Activated naive CD8-positive, alpha-beta T cell treated with anti-CD3 and anti-CD28 coated beads, Interleukin-2, amount 10 ng/mL, durations not matched to agents 7 days and 5 days (primary cell): ENCODE measurements around the gene OR2Y1. TPM values are rescaled to one million over a fixed set of nuclear protein-coding genes. Genes with fewer than 3 reads are reported as not detected.
A peak's percentile ranks its signal among the peaks of the same experiment; 100 is the strongest.
"Not testable (repeated sequence)": the region's sequence is repeated elsewhere in the genome, so short reads cannot be mapped to it uniquely, and the experiment has no call there.

ENCODE experiments used
- ATAC-seq: fragments of 150-1000 bp; cut with Tn5 transposase; one replicate; pipeline ENCODE4 v1.10.0; 2021; ENCODE audit warnings: low read depth, moderate library complexity
- POLR2A ChIA-PET: fragments of 350-600 bp; sonication (Branson Sonifier 250); formaldehyde crosslinking; loops from one replicate; lab custom pipeline; 2021; ENCODE audit warnings: antibody characterized with exemption; lab: Charles Lee
- DNase-seq: peaks from one replicate; pipeline ENCODE4 v3.0.0; 2021
- H3K27ac Mint-ChIP-seq: one replicate; pipeline ENCODE4 v1.8.0; 2022; ENCODE audit warnings: mild to moderate bottlenecking, mixed read lengths
- H3K27me3 Mint-ChIP-seq: one replicate; pipeline ENCODE4 v1.8.0; 2022; ENCODE audit warnings: mild to moderate bottlenecking, moderate library complexity, mixed read lengths
- H3K36me3 Mint-ChIP-seq: one replicate; pipeline ENCODE4 v1.8.0; 2021; ENCODE audit warnings: mild to moderate bottlenecking, mixed read lengths
- H3K4me1 Mint-ChIP-seq: one replicate; pipeline ENCODE4 v1.8.0; 2021; ENCODE audit warnings: mixed read lengths
- H3K4me3 Mint-ChIP-seq: one replicate; pipeline ENCODE4 v1.8.0; 2022; ENCODE audit warnings: mild to moderate bottlenecking, moderate library complexity, mixed read lengths
- H3K9me3 Mint-ChIP-seq: one replicate; pipeline ENCODE4 v1.8.0; 2021; ENCODE audit warnings: mixed read lengths
- total RNA-seq, 2 experiments: library from RNA; stranded (reverse); gene quantifications; one replicate each; pipeline ENCODE4 v1.2.3, GENCODE V29; 2021

The OR2Y1 gene
- not detected for total RNA-seq

- H3K36me3 Mint-ChIP-seq, result no peaks in the 10 kb centered on the region
- H3K4me3 Mint-ChIP-seq, result no peak within 1 kb of the TSS
- H3K4me1 Mint-ChIP-seq, result no peaks in the 10 kb centered on the region
- DNase-seq, result no peak
- POLR2A ChIA-PET, result no interaction called here
- ATAC-seq, result no peak
- H3K27me3 Mint-ChIP-seq, result peaks cover 29% of the 10 kb centered on the region
- no peak within 1 kb of the TSS for H3K27ac Mint-ChIP-seq
- H3K9me3 Mint-ChIP-seq, result no peaks in the 10 kb centered on the region
Measured at GRCh38 chr5:180739958-180740357, at the start of gene OR2Y1. Gene OR2Y1 (minus strand): TSS chr5:180740058. CDS start chr5:180740058, 0 bp downstream.

GRCh38 chr5:180788651-180789410, 49.0 kb upstream of the OR2Y1 start:
- H3K27me3 Mint-ChIP-seq, H3K4me3 Mint-ChIP-seq, DNase-seq, H3K36me3 Mint-ChIP-seq, ATAC-seq, POLR2A ChIA-PET, H3K27ac Mint-ChIP-seq, H3K9me3 Mint-ChIP-seq: not testable (repeated sequence)
- H3K4me1 Mint-ChIP-seq, result peaks cover 30% of the 10 kb centered on the region

- Mint-ChIP-seq H3K27me3 (no peaks in the 10 kb centered on the region), H3K4me1 (peaks cover 24% of the 10 kb centered on the region), H3K9me3 (no peaks in the 10 kb centered on the region), H3K4me3 (no peak overlapping the region), H3K27ac (peak overlapping the region; percentile 77), H3K36me3 (peaks cover 9% of the 10 kb centered on the region)
- ATAC-seq, result no peak
- DNase-seq, result no peak
- POLR2A ChIA-PET, result no interaction called here
Measured at GRCh38 chr5:180787711-180788431, 48.0 kb upstream of the OR2Y1 start.

GRCh38 chr5:180786531-180787398, 46.9 kb upstream of the OR2Y1 start:
- no peak for ATAC-seq
- Mint-ChIP-seq H3K4me1 (peaks cover 26% of the 10 kb centered on the region), H3K9me3 (no peaks in the 10 kb centered on the region), H3K27ac (peak overlapping the region; percentile 42), H3K27me3 (peaks cover 2% of the 10 kb centered on the region), H3K36me3 (peaks cover 9% of the 10 kb centered on the region), H3K4me3 (no peak overlapping the region)
- no peak for DNase-seq
- POLR2A ChIA-PET, result interaction anchor here (0.7 to 1.2 kb wide), 3 partner anchors 14 to 45 kb away, joined by 3 to 4 read pairs (median 3); no protein-coding TSS in a partner anchor

- H3K4me1 Mint-ChIP-seq, result peaks cover 26% of the 10 kb centered on the region
- POLR2A ChIA-PET, result interaction anchor here (0.7 to 1.2 kb wide), 3 partner anchors 15 to 46 kb away, joined by 3 to 4 read pairs (median 3); no protein-coding TSS in a partner anchor
- no peak for ATAC-seq
Measured at GRCh38 chr5:180785794-180786221, 46.0 kb upstream of the OR2Y1 start.

GRCh38 chr5:180785121-180785781, 45.4 kb upstream of the OR2Y1 start:
- Mint-ChIP-seq H3K36me3 (peaks cover 6% of the 10 kb centered on the region), H3K9me3 (no peaks in the 10 kb centered on the region), H3K4me1 (peaks cover 24% of the 10 kb centered on the region), H3K27ac (peak overlapping the region; percentile 53), H3K27me3 (peaks cover 2% of the 10 kb centered on the region), H3K4me3 (no peak overlapping the region)
- ATAC-seq (no peak), DNase-seq (no peak)
- POLR2A ChIA-PET, result interaction anchor here (1.0 kb wide), 1 partner anchor 16 kb away, joined by 3 read pairs; no protein-coding TSS in a partner anchor

More at GRCh38 chr5:180785794-180786221, 46.0 kb upstream of the OR2Y1 start:
- H3K4me3 Mint-ChIP-seq, result no peak overlapping the region
- peak overlapping the region; percentile 53 for H3K27ac Mint-ChIP-seq
- peaks cover 9% of the 10 kb centered on the region for H3K36me3 Mint-ChIP-seq
- DNase-seq, result no peak
- H3K9me3 Mint-ChIP-seq, result no peaks in the 10 kb centered on the region
- H3K27me3 Mint-ChIP-seq, result peaks cover 2% of the 10 kb centered on the region

GRCh38 chr5:180784497-180785097, 44.7 kb upstream of the OR2Y1 start:
- no peak for ATAC-seq
- Mint-ChIP-seq H3K27ac (no peak overlapping the region), H3K4me3 (no peak overlapping the region), H3K36me3 (peaks cover 2% of the 10 kb centered on the region), H3K9me3 (no peaks in the 10 kb centered on the region), H3K27me3 (peaks cover 2% of the 10 kb centered on the region), H3K4me1 (peaks cover 23% of the 10 kb centered on the region)
- POLR2A ChIA-PET, result no interaction called here
- DNase-seq, result peak; percentile 61

GRCh38 chr5:180783340-180784052, 43.6 kb upstream of the OR2Y1 start:
- ATAC-seq (no peak), DNase-seq (no peak)
- Mint-ChIP-seq H3K4me3 (no peak overlapping the region), H3K36me3 (peaks cover 1% of the 10 kb centered on the region), H3K27ac (no peak overlapping the region), H3K4me1 (peaks cover 23% of the 10 kb centered on the region), H3K27me3 (peaks cover 2% of the 10 kb centered on the region), H3K9me3 (no peaks in the 10 kb centered on the region)
- POLR2A ChIA-PET, result no interaction called here

GRCh38 chr5:180782748-180783147, 42.9 kb upstream of the OR2Y1 start:
- Mint-ChIP-seq H3K27ac (no peak overlapping the region), H3K36me3 (peaks cover under 1% of the 10 kb centered on the region), H3K9me3 (no peaks in the 10 kb centered on the region), H3K4me3 (no peak overlapping the region), H3K4me1 (peaks cover 21% of the 10 kb centered on the region), H3K27me3 (peaks cover 2% of the 10 kb centered on the region)
- peak; percentile 23 for ATAC-seq
- no peak for DNase-seq
- POLR2A ChIA-PET, result no interaction called here

GRCh38 chr5:180781900-180782326, 42.1 kb upstream of the OR2Y1 start:
- H3K27me3 Mint-ChIP-seq, ATAC-seq, DNase-seq, POLR2A ChIA-PET, H3K4me3 Mint-ChIP-seq, H3K36me3 Mint-ChIP-seq, H3K9me3 Mint-ChIP-seq: not testable (repeated sequence)
- peak overlapping the region; percentile 30 for H3K27ac Mint-ChIP-seq
- peaks cover 17% of the 10 kb centered on the region for H3K4me1 Mint-ChIP-seq

GRCh38 chr5:180779985-180780610, 40.2 kb upstream of the OR2Y1 start:
- DNase-seq (no peak), ATAC-seq (no peak)
- peaks cover 7% of the 10 kb centered on the region for H3K4me1 Mint-ChIP-seq
- H3K27ac Mint-ChIP-seq, result no peak overlapping the region
- no peak overlapping the region for H3K4me3 Mint-ChIP-seq
- no peaks in the 10 kb centered on the region for H3K36me3 Mint-ChIP-seq
- no peaks in the 10 kb centered on the region for H3K9me3 Mint-ChIP-seq
- POLR2A ChIA-PET, result no interaction called here
- H3K27me3 Mint-ChIP-seq, result peaks cover 2% of the 10 kb centered on the region
